ENCODE measurements around the gene CACNG3.
"Not testable (repeated sequence)": the region's sequence is repeated elsewhere in the genome, so short reads cannot be mapped to it uniquely, and the experiment has no call there.

The CACNG3 gene

DNA sequence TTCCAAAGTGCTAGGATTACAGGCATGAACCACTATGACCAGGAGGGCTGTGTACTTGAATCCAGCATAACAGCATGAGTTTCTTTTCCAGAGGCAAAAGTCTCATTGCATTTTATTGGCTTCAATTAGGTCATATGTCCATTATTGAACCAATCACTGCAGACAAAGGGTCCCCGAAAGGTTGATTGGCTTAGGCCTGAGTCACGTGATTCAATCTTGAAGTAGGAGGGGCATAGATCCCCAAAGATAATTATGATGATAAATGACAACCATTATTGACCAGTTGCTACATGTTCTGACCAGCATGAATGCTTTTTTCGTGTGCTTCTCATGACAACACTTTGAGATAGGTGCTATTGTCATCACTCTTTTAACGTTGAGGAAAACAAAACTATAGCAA, 25.3 kb downstream of the CACNG3 start:
- DNase-seq, result no peak

- no peak for DNase-seq
Observed at GRCh38 chr16:24282141-24282540, 26.0 kb downstream of the CACNG3 start.

GRCh38 chr16:24286741-24287405, 30.7 kb downstream of the CACNG3 start:
- DNase-seq, result no peak

DNA sequence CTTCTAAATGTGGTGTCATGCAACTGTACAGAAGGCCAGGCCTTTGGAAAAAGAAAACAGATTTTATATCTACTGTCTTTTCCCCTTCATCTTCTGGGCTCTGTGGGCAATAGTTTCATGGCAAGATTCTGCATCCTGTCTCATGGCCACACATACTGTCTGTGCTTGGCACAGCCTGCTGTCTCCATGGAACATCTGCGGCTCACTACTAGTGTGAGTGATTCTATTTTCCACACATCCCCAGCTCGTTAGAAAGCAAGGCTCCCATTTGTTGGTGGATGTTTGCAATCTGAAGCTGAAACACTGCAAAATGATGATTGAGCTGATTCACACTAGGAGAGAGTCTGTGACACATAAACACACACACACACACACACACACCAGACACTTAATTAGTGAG, 32.4 kb downstream of the CACNG3 start:
- DNase-seq, result no peak

DNA sequence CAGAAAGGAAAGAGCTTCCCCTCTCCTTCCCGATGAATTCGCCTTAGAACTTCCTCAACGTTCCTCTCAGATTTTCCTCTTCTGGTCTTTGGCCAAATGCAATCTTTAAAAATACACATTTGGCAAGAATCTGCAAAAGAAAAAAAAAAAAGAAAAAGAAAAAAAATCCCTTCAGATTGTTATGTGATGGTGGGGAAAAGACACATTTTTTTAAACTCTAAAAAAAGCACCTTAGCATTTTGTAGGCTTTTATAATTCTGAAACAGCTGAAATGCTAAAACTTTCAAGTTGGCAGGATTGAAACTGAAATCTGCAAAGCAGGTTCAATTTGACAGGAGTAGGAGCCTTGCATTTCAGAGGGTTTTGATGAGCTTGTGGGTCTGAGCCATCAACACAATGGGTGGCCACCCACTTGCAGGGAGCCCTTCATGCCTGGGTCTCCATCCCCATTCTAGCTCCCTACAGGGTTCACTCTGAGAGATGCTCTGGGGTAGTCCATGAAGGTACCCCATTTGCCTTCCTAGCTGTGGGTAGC, 33.1 kb downstream of the CACNG3 start:
- no peak for DNase-seq

DNA sequence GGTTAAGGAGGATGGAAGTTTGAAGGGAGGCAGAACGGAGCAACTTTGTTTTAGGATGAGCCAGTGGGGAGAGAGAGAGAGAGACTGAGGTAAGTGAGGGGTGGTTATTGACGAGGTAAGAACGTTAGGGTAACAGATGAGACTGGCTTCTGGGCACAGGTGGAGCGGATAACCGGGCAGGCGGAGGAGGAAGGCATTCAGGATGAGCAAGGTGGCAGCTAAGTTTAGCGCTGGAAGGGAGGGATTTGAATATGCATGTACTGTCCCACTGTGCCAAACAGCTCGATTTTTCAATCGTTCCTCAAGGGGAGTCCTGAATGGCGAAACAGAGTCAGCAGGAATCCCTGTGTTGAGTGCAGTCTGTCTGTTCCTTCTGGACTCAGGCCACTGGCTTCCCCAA, 35.8 kb downstream of the CACNG3 start:
- DNase-seq, result no peak

GRCh38 chr16:24294131-24294530, 38.0 kb downstream of the CACNG3 start:
- no peak for DNase-seq

DNA sequence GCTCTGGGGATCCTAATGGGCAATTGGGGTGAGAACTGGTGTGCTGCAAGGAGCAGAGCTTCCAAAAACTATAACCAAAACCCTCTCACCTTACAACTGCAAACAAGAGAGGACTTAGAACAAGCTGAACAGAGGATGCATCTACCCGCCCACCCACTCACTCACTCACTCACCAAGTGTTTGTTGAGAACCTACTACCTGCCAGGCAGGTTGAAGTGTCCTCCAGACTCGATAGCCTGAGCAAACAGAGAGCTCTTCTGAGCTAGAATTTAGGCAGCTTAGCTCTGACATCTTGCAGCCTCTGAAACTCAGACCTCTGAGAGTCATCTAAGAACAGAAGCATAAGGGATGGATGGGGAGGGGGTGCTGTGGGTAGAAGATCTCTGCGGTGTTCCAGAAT, 41.2 kb downstream of the CACNG3 start:
- no peak for DNase-seq

DNA sequence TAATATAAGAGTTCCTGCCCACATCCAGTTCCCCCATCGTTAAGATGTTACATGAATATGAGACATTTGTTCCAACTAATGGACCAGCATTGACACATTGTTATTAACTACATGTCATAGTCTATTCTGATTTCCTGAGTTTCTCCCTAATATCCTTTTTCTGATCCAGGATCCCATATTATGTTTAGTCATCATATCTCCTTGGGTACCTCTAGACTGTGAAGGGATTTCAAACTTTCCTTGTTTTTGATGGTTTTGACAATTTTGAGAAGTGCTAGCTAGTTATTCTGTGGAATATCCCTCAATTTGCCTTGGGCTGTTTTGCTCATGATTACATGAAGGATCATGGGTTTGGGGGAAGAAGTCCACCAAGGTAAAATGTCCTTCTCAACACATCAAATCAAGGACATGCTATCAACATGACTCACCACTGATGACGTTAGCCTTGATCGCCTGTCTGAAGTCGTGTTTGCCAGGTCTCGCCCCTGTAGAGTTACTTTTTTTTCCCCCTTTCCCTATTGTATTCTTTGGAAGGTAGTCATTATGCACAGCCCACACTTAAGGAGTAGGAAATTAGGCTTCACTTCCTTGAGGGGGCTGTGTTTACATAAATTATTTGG, 42.5 kb downstream of the CACNG3 start:
- no peak for DNase-seq

GRCh38 chr16:24300750-24301149, 44.6 kb downstream of the CACNG3 start:
- DNase-seq, result not testable (repeated sequence)

DNA sequence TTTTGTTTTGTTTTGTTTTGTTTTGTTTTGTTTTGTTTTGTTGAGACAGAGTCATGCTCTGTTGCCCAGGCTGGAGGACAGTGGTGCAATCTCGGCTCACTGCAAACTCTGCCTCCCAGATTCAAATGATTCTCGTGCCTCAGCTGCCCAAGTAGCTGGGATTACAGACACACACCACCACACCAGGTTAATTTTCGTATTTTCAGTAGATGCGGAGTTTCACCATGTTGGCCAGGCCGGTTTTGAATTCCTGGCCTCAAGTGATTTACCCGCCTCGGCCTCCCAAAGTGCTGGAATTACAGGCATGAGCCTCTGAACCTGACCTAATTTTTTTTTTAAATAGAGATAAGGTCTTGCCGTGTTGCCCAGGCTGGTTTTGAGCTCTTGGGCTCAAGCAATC, 46.5 kb downstream of the CACNG3 start:
- no peak for DNase-seq

DNA sequence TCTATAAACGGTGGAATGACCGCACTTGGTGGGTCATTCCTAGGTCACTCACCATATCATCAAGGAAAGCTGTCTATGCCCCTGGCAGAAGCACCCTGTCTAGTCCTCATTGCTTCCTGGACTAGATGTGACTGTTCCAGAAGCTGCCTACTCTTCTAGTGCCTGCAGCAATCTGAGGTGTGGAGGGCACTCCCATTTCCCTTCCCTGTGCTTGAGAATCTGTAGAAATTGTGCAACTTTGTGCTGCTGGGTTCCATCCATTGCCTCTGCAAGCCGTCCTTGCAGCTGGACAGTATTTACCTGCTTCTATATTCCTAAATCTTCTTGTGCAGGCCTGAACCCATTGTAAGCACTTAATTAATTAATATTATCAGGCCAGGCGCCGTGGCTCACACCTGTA, 52.1 kb downstream of the CACNG3 start:
- no peak for DNase-seq

DNA sequence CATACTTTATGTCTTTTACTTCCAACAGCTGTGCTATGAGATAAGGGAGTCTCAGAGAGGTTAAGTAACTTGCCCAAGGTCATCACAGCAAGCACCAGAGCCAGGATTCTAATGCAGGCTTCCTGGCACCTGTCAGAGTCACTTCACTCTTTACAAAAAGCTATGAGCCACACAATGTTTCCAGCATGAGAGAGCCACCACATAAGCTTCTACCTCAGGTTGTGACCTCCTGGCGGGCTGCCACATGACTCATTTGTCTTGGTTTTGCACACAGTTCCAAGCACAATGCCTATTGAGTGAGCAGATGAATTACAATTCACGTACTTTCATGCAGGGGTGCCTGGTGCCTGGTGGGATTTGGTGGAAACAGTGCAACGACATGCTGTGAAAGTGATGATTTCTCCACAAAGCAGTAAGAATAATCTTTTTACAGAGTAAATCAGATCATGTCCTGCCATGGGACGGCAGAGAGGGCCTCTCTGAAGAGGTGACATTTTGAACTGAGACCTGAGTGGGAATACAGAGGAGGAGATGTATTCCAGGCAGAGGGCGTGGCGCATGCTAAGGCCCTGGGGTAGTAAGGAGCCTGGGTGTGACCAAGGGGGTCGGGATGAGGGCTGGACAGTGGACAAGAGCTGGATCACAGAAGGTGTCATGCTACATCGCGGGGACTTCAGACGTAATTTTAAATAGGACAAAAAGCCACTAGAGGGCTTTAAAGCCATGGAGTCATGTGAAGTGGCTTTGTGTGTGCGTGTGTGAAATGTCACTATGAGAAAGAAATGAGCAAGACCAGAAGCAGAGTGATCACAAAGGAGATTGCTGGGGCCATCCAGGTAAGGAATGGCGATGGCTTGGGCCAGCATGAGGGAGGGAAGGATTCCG, 53.4 kb downstream of the CACNG3 start:
- DNase-seq, result no peak

GRCh38 chr16:24315343-24315742, 59.2 kb downstream of the CACNG3 start:
- DNase-seq, result no peak

- no peak for DNase-seq
Observed at GRCh38 chr16:24318680-24319079, 62.5 kb downstream of the CACNG3 start.

DNA sequence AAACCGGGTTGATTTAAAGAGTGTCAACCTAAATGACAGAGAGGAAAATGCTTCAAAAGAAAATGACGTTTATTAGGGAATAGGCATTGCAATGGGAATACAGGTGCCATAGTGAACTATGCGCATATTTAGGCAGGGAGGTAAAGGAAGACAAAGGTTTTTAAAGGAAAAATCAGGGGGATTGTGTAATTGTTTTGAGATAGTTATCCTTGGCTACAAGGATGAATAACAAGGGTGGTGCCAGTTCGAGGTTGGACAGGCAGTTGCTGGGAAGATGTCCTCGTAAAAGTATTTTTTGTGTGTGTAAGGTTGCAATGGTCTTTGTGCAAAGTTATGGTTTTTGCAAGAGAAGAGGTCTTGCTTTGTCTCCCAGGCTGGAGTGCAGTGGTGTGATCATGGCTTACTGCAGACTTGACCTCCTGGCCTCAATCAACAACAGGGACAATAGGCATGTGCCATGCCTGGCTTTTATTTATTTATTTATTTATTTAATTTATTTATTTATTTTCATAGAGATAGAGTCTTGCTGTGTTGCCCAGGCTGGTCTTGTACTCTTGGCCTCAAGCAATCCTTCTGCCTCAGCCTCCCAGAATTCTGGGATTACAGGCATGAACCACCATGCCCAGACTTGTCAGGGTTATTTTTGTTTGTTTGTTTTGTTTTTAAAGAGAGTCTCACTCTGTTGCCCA, 63.1 kb downstream of the CACNG3 start:
- DNase-seq, result no peak

GRCh38 chr16:24322106-24322505, 66.0 kb downstream of the CACNG3 start:
- DNase-seq, result no peak

DNA sequence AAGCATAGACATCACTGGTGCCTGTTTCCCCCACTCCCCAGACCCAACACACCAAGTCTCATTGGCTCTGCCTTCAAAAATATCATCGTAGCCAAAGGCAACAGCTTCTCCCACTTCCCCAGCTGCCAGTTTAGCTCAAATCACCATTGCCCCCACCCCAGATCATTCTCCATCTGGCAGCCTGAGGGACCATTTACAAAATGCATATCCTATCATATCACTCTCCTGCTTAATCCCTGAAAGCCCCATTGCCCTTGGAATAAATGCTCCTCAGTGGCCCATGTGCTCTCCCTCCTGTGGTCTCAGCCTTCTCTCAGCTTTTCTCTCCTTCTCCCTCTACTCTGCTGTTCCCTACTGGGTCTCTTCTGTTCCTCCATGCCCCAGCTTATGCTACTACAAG, 68.3 kb downstream of the CACNG3 start:
- DNase-seq, result no peak

DNA sequence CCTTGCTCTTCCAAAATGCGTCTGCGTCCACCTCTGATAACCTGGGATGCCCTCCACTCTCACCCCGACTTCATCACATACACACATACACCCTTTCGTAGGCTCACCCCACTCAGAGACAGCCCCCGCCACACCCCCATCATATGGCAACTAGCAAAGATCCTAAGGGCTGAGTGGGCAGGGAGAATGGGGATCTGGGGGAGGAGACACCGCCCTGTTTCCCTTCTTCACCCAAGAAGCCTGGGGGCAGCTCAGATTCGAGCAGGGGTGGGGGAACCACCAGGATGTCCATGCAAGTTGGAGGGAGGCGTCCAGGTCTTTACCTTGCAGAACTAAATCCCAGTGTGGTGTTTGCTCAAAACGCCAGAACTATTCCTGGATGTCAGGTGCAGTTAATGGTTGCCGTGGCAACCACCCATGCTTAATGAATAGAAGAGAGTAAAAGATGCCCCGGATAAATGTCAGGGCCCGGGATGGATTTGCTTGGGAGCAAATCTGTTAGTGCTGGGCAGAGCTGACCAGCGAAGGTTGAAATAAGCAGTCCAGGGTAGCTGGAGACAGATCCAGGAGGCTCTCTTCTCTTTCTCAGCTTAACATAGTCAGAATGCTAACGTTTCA, 72.8 kb downstream of the CACNG3 start:
- DNase-seq, result no peak

DNA sequence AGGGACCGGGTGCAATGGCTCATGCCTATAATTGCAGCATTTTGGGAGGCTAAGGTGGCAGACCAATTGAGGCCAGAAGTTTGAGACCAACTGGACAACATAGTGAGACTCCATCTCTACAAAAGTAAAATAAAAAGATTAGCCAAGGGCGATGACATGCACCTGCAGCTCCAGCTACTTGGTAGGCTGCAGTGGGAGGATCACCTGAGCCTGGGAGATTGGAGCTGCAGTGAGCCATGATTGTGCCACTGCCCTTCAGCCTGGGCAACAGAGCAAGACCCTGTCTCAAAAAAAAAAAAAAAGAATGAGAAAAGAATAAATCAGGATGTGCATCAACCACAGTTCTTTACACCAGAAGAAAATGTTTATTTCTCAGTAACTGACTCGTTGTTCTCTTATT, 76.0 kb downstream of the CACNG3 start:
- DNase-seq, result no peak

GRCh38 chr16:24332582-24333090, 76.5 kb downstream of the CACNG3 start:
- DNase-seq, result no peak

GRCh38 chr16:24336491-24336890, 80.4 kb downstream of the CACNG3 start:
- DNase-seq, result no peak
